Measurements from ENCODE around the gene ABR.
"Not testable (repeated sequence)": the region's sequence is repeated elsewhere in the genome, so short reads cannot be mapped to it uniquely, and the experiment has no call there.

ABR gene

GRCh38 chr17:1077581-1077985, 102.2 kb downstream of the ABR start:
- no peak for DNase-seq (ENCODE audit: low read depth)
- no peak for TF ChIP-seq CTCF (IDR thresholded peaks at IDR 0.05; ENCODE audit: low read depth, low read length, missing control alignments)
- H3K4me3 ChIP-seq (ENCODE audit: low read depth, low read length) = no peak overlapping the region

GRCh38 chr17:1076982-1077302, 102.8 kb downstream of the ABR start:
- TF ChIP-seq CTCF (IDR thresholded peaks at IDR 0.05; ENCODE audit: low read depth, low read length, missing control alignments) = no peak
- DNase-seq (ENCODE audit: low read depth) = no peak
- no peak overlapping the region for H3K4me3 ChIP-seq (ENCODE audit: low read depth, low read length)

GRCh38 chr17:1076299-1076981, 103.3 kb downstream of the ABR start:
- TF ChIP-seq CTCF (IDR thresholded peaks at IDR 0.05; ENCODE audit: low read depth, low read length, missing control alignments) = no peak
- no peak overlapping the region for H3K4me3 ChIP-seq (ENCODE audit: low read depth, low read length)
- no peak for DNase-seq (ENCODE audit: low read depth)

- no peak overlapping the region for H3K4me3 ChIP-seq (ENCODE audit: low read depth, low read length)
- DNase-seq (ENCODE audit: low read depth) = no peak
- no peak for TF ChIP-seq CTCF (IDR thresholded peaks at IDR 0.05; ENCODE audit: low read depth, low read length, missing control alignments)
Measured at GRCh38 chr17:1074886-1075605, 104.7 kb downstream of the ABR start.

GRCh38 chr17:1073963-1074625, 105.7 kb downstream of the ABR start:
- not testable (repeated sequence) for H3K4me3 ChIP-seq (ENCODE audit: low read depth, low read length); DNase-seq (ENCODE audit: low read depth)

GRCh38 chr17:1073241-1073962, 106.4 kb downstream of the ABR start:
- H3K4me3 ChIP-seq (ENCODE audit: low read depth, low read length) = no peak overlapping the region
- no peak for TF ChIP-seq CTCF (IDR thresholded peaks at IDR 0.05; ENCODE audit: low read depth, low read length, missing control alignments)
- DNase-seq (ENCODE audit: low read depth) = no peak

GRCh38 chr17:1072551-1072961, 107.2 kb downstream of the ABR start:
- H3K4me3 ChIP-seq (ENCODE audit: low read depth, low read length) = no peak overlapping the region
- no peak for TF ChIP-seq CTCF (IDR thresholded peaks at IDR 0.05; ENCODE audit: low read depth, low read length, missing control alignments)
- DNase-seq (ENCODE audit: low read depth) = no peak

Data from GM12864 (cell line).